Stimulated activated CD4-positive, alpha-beta T cell treated with anti-CD3 and anti-CD28 coated beads, Interleukin-4, amount 100 ng/mL, for 4 hours (primary cell): Measurements from ENCODE around the gene MYOM1.

Experiments used
- DNase-seq, 2 experiments: peaks; one replicate each; pipeline ENCODE4 v3.0.0-alpha.2; 2020

Gene MYOM1

DNA sequence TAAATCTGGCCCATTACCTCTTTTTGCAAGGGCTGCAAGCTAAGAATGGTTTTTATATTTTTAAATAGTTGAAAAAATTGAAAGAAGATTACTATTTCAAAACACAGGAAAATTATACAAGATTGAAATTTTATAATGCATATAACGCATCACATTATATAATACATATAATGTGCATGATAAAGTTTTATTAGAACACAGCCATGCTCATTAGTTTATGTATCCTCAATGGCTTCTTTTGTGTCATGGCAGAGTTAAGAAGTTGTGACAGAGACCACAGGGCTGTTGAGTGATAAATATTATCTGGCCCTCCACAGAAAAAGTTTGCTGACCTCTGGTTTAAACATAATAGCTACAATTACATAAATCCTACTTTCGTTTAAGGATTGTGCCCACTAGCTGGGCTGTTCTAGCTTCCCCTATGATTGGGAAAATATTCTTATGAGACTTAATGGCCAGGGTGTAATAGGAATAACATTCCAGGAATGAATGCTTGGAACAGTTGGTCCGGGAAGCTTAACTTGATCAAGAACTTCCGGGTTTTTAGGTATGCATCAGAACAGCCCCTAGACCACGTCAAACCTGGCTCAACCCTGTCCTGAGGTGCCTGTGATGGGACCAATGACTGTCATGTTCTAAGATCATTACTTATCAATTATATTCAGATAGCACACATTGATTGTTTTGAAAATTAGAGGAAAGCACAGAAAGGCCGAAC, 108.1 kb downstream of the MYOM1 start:
- no peak for DNase-seq

DNA sequence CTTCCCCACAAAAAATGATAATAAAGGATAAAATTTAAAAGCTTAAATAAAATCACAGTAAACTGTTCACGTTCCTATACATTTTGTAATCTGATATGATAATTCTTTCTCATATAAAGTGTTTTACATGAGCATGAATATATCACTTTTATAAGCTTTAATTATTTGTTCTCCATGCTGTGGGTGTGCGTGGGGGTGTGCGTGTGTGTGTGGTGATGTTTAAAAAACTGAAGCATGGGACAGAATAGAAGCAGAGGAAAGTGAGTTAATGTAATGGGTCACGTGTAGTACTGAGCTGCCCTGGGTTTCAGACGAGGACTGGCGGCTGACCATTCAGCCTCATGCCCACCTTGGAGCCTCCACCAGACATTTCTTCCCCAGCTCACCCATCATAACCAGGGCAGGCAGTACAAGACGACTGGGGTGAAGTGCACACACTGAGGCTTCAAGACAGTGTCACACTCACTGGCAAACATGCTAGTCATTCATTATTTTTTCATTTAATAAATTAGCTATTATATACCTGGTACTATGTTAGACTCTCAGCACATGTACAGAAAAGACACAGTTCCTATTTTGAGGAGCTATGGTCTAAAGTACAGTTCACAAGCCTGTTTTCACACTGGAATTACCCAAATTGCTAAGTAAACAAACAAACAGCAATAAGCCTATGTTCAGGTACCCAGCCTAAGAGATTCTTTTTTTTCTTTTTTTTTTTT, 109.6 kb downstream of the MYOM1 start:
- no peak for DNase-seq

DNA sequence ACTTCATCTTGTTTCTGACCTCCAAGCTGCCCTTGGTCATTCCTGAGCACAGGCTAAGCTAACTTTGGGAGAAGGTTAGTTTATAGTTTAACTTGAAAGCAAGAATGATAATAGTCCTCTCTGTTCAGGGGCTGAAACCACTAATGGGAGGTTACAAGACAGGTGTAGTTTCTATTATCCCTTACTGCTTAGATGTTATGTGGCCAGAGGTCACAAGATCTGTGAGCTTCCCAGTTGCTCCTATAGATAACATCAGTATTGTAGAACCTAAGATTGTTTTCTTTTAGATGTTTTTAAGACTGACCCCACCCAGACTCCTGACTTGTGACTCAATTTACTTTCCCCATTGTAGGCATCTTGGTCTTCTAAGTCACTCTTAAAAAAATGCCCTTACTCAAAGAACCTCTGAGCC, 112.0 kb downstream of the MYOM1 start:
- no peak for DNase-seq

DNA sequence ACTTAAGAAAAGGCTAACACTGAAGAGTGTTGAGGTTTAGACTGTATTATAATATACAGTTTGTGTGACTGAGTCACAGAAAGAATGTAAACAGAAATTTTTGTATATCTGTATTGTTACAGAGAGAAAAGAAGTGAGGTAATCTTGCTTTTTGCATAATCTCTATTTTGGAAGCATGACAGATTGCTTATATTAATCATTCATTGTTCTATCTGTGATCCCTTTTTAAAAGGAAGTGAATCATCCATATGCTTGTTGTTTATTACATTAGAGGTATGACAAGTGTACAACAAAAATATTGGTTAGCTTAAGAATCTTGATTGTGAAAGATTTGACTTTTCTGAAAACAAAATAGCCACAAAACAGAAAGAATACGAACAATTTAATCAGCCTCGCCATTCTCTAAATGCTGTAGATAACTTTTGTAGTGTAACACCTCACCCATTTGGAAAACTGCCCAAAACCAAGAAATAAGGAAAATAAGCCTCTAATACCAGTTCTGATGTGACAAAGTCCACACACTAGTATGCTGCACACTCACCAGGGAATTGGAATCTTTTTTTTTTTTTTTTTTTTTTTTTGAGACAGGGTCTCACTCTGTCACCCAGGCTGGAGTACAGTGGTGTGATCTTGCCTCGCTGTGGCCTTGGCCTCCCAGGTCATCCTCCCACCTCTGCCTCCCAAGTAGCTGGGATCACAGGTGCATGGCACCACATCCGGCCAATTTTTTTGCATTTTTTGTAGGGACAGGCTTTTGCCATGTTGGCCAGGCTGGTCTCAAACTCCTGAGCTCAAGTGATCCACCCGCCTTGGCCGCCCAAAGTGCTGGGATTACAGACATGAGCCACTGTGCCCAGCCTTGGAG, 115.3 kb downstream of the MYOM1 start:
- DNase-seq: no peak

DNA sequence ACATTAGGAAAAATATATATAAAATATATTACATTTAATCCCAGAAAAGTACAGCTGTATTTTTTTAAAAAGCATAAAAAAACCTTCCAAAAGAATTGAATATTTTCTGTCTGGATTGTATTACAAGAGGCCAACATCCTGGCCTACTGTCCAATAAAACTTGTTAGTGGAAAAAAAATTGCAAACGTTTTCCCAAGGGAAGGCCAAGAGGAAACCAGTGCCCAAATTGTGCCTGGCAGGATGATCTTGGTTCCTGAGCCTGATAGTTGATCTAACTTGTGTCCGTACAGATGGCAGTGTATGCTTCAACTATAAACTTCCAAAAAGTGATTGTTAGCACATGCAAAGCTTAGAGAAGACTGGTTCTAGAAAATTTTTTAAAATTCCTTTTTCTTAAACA, 116.2 kb downstream of the MYOM1 start:
- DNase-seq: no peak

DNA sequence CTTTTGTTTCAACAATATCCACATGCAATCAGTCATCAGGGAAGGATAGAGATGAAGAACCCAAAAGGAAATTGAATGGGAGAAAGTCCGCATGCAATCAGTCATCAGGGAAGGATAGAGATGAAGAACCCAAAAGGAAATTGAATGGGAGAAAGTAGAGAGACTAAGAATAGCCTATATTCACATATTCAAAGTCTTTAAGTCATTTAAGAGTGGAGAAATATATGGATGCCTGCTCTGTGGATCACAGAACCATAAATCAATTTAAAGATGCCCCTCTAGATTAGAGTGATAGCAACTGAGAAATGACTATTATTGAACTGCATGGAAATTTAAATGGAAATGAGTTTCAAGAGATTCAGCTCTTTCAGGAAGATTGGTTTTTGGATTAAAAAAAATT, 116.8 kb downstream of the MYOM1 start:
- DNase-seq: no peak

DNA sequence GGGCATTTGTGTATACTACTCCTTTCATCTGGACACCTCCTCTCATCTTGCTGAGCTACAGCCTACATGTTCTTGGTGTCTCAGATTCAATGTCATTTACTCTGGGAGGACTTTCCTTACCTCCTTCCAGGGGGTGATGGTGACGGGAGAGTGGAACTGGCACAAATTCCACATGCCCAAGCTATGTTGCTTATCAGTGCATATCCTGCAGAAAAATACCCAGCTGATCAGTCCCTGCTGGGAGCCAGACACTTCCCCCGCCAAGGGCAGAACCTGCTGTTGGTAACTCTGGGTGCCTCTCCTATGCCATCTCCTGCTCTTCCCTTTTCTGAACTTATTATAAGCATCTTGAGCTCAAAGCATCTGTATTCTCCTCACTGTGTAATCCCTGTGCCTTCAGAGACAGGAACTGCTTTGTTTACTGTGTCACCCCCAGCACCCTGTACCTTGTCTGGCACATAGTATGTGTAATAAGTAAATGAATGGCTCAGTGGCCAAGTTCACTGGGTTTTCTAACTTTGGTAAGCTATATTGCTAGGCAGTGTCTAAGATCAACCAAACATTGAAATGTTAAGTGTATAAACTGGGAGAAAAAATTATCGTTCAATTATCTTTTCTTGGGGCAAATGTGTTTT, 119.2 kb downstream of the MYOM1 start:
- DNase-seq: no peak

DNA sequence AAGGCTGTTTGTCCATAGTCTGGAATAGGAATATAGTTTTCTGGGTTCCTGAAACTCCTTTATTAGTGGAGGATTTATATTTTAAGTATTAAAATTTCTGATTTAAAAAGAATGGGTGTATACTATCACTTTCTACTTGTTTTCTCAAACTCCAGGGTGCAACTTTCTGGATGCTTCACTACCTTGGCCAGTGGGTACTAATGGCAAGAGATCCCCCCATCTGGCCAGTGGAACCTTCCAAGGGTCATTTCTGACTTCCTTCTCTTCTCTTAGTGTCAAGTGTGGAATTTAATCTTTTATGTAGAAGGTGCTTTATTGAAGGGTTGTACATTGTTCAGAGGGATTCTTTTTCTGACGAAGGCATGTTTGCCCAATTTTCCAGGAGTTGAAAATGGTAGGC, 120.4 kb downstream of the MYOM1 start:
- no peak for DNase-seq

DNA sequence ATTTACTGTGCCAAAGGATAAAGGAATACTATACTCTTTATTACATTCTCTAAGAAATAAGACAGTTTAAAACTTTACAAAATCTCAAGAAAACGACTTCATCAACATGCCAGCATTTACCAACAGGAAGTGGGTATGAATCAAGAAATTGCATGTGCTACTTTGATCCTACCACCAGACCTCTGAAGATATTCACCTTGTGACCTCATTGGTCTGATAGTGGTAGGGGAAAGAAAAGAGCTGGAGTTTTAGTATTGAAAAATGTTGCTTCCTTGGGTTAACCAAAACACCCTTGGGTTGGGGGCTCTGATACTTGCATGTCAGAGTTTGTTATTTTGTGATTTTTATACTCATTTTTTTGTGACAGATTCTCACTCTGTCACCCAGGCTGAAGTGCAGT, 122.7 kb downstream of the MYOM1 start:
- no peak for DNase-seq

DNA sequence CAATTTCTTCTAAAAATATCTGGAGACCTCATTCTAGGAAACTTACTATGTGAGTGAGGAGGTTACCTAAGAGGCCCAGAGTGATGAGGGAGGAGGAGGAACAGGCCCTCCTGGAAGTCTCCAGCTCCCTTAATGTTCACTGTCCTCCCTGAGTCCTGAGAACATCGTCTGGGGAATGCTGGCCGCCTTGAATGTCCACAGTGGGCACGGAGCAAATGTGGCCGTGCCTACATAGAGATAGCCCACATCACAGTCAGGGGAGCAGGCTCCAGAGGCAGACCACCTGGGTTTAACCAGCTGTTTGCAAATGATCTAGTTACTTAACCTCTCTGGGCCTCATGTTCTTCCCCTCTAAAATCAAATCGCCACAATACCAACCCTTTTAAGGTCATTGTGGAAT, 123.8 kb downstream of the MYOM1 start:
- DNase-seq: no peak

DNA sequence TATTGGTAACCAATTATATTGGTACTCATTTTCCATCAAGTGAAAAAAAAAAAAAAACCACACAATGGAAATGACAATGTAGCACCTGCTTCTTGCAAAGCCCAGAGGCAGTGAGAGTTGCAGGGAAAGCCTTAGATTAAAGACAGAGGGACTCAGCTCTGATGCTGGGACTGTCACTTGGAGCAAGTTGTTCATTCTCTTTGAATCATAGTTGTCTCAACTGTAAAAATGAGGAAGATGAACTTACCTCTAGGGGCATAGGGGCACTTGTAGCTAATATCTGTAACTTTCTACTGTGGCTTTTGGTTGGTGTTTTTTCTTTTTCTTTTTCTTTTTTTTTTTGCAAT, 125.5 kb downstream of the MYOM1 start:
- DNase-seq: no peak

DNA sequence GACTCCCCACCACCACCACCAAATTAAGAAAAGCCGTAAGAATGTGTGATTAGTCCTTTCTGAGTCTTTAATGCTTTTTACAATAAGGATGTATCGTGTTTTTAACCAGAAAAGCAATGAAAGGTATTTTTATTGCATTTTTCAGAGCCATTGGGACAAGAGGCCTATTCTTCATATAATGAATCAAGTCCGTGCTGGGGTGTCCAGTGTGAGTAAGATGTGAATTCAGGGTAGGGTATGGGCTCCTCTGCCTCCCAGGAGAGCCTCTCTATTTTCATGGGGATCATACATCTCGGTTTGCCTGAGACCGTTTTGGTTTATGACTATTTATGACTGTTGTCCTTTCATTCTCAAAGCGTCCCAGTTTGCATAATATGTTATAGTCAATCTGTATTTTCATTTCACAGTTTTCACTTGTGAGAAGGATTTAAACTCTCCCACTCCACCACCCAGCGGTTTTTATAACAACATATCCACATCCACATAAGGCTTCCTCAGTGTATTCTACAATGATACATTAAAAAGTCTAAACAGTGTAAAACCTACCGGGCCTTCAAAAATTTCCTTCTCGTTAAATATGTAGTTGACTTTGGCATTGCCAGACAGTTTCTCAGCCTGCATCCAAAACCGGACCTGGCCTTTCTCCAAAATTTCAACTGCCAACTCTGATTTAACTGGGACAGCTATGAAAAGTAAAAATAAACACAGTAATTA, 126.0 kb downstream of the MYOM1 start:
- no peak for DNase-seq

DNA sequence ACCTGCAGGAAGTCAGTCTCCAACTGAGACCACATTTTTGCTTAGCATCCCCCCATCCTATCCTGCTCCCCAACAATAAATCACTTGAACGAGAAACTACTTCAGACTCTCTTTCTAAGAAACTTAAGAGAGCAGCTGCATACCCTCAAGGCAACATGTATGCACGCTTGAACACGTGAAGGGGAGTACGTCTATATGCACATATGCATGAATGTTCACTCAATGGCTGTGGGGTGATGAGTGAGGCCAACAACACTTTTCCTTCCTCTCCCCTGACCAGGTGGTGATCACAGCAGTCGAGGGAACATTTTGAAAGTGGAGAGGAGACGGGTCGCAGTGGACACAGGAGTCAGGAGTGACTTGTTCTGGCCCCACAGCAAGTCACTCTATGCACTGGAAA, 127.0 kb downstream of the MYOM1 start:
- no peak for DNase-seq

DNA sequence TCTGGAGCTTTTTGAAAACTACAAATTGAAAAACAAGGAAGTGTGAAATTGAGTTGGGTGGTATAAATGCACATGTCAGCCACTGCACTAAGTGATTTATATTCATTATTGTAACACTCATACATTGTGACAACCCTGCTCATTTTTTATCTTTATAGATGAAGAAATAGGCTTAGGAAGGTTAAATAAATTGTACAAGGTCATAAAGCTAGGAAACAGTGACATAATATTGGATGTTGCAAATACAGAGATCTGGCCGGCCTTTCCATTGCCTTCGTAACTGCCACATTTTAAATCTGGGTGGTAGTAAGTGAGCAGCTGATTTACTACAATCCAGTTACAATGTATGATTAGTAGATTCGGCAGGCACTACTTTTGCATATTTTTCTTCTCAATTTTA, 130.2 kb downstream of the MYOM1 start:
- DNase-seq: no peak

DNA sequence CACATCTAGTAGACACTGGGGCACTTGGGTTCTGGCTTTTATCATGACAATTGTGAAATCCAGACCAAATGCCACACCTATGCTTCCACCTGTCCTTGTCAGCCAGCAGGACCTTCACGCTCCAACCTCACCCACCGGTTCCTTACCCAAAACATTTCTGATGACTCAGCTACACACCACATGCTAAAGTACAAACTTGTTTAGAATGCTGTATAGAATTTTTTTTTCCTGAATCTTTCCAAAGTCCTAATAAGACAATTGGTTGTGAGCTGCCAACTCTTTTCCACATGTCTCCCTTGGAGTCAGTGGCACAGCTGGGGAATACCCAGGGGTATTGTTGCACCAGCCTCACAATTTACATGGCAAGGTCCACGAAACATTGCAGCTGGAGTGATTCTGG, 131.3 kb downstream of the MYOM1 start:
- no peak for DNase-seq

DNA sequence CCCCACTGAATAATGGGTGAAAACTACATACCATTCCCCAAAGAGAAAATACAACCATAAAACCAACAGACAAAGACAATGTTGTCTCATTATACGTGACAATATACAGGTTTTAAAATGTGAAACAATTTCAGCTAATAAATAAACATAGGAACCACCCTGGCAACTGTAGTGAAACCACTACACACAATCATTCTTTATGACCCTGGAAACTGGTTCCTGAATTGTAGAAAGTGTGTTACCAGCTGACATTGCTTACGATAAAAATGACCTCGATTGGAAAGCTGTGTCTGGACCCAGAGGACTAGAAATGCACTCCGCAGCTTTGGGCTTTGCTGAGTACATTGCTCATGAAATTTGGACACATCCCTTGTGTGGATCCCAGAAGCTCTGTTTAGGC, 132.9 kb downstream of the MYOM1 start:
- DNase-seq: no peak

DNA sequence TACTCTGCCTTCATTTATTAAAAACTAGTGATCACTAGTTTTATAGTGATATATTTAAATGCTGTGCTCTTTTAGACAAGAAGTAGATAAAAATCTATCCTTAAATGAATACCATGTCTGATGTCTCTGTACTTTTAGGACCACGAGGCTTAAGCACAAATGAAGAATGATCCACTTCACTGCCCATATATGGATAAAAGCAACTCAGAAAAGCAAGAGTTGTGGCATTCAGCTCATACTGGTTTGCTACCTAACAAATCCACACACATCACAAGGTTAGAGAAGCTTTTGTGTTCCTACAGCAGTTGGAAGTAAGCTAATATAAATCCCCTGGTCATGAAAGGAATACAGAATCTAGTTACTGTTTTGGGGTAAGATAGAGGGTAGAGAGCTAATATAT, 134.2 kb downstream of the MYOM1 start:
- DNase-seq: no peak

DNA sequence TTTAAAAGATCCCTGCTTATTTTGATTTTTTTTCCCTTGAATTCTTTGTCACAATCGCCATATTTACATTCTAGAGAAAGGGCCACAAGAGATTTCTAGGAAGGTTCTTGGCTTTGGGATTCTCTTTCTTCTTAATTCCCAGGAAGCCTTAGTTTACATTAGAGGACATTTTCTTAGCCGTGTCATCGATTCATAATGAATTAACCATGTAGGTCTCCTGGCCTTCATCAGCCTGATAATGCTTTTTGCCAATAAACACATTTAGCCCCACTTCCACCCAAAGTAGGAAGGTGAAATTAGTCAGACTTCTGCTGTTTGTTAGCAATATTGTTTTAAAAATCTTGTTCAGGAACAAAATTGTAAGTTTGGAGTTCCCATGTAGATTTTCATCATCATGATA, 135.6 kb downstream of the MYOM1 start:
- DNase-seq: no peak

DNA sequence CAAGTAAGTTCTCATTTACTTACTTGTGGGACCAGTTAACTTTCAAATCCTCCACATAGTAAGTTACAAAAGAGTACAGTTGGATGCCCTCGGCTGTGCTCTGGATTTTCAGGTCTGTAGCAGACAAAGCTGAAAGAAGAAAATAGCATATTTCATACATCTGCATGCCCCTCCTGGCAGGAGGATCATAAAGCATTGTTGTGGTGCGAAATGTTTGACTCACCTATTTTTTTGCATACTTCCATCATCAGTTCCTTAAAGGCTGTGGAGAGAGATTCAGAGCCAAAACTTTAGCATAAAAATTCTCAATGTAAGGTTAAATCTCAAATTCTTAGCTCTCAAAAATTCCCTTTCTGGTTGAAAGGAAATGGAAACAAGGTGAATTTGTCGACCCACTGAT, 136.0 kb downstream of the MYOM1 start:
- DNase-seq: no peak

DNA sequence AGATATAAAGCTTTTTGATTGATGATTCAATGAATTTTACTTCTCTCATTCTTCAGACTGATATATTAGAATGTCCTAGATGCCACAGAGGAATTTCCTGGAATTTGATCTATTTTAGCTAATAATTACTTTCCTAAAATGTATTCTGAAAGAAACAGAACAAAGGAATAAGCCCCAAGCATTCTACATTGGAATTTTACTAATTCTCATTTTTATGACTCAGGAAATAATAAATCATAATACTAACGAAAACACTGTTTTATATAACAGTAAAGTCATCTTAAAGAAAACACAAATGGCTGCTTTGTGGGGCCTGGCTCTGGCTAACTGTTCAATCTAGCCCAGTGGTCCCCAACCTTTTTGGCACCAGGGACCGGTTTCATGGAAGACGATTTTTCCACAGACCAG, 138.2 kb downstream of the MYOM1 start:
- DNase-seq: no peak

DNA sequence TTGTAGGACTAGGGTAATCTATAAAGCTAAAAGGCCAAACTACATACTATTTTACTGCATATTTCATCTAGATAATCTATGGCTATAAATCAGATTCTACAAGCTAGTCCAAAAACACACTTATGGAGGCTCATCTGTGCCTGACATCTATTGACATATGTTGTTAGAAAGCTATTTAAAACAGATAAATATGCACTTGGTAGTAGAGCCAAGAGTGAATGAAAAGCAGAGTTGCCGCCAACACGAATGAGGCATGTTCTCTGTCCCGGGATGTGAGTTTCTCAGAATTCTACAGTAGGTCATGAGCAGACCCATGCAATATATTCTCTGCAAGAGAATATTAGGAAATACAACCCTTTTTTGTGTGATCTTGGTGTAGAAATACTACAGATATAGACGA, 140.1 kb downstream of the MYOM1 start:
- no peak for DNase-seq

DNA sequence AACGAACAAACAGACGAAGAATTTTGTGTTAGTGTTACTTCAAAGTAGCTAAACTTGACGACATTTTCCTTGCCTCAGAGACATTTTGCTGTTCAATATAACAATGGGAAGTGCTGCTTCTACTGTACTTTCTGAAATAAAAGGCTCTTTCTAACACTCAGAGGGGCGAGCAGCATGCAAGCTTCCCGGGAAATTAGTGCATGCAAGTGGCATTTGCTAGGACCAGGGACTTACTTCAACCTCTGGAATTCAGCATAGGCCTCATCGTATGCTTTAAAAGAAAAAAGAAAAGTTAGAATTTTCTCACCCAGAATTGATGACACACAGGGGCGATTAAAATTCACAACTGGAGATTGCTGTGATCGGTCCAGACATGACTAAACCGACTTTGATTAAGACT, 144.3 kb downstream of the MYOM1 start:
- DNase-seq: no peak

DNA sequence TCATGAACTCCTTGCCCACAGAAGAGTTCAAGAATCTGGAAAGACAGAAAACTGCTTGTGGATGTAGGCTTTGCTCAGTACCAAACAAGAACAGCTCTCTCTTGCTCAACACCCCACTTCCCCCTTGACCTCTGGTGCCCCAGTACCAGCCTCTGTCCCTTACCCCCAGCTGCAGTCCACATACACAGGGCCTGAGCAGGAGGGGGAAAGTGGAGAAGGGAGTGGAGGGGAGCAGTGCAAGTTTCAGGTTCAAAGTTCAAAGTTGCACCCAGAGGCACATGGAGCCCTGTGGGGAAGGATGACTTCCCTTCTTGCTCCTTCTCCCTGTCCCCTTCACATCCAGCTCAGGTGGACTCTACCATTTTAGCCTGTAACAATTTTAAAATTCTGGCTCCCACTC, 145.7 kb downstream of the MYOM1 start:
- no peak for DNase-seq
